ENCODE data around the gene SOAT2.

SOAT2 gene

GRCh38 chr12:53060064-53060720, 43.1 kb upstream of the SOAT2 start:
- H4K20me1 ChIP-seq (ENCODE audit: insufficient read depth), result no peaks in the 10 kb centered on the region
- no peak overlapping the region for H3K4me2 ChIP-seq
- TF ChIP-seq, protein P1, sequence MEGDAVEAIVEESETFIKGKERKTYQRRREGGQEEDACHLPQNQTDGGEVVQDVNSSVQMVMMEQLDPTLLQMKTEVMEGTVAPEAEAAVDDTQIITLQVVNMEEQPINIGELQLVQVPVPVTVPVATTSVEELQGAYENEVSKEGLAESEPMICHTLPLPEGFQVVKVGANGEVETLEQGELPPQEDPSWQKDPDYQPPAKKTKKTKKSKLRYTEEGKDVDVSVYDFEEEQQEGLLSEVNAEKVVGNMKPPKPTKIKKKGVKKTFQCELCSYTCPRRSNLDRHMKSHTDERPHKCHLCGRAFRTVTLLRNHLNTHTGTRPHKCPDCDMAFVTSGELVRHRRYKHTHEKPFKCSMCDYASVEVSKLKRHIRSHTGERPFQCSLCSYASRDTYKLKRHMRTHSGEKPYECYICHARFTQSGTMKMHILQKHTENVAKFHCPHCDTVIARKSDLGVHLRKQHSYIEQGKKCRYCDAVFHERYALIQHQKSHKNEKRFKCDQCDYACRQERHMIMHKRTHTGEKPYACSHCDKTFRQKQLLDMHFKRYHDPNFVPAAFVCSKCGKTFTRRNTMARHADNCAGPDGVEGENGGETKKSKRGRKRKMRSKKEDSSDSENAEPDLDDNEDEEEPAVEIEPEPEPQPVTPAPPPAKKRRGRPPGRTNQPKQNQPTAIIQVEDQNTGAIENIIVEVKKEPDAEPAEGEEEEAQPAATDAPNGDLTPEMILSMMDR (conservative IDR thresholded peaks at IDR 0.05; ENCODE audit: low read depth, low read length), result no peak
- H3K4me3 ChIP-seq (IDR thresholded peaks at IDR 0.05; ENCODE audit: insufficient read depth, low read depth, low read length), result no peak overlapping the region
- H3K4me1 ChIP-seq (ENCODE audit: low read depth, poor library complexity, severe bottlenecking), result peaks cover 7% of the 10 kb centered on the region
- H3K27ac ChIP-seq, result no peak overlapping the region
- no peak overlapping the region for H3K9ac ChIP-seq
- H2AFZ ChIP-seq (ENCODE audit: low read depth), result no peak overlapping the region
- peaks cover 14% of the 10 kb centered on the region; the same call in 1 of the 2 replicates for H3K27me3 ChIP-seq (ENCODE audit: insufficient read depth, low read depth)
- no peaks in the 10 kb centered on the region for H3K79me2 ChIP-seq (ENCODE audit: insufficient read depth, low read depth)
- H3K36me3 ChIP-seq (ENCODE audit: insufficient read depth), result no peaks in the 10 kb centered on the region

- Histone ChIP-seq H3K9ac (no peak overlapping the region), H3K79me2 (ENCODE audit: insufficient read depth, low read depth) (no peaks in the 10 kb centered on the region), H3K36me3 (ENCODE audit: insufficient read depth) (no peaks in the 10 kb centered on the region), H2AFZ (ENCODE audit: low read depth) (no peak overlapping the region), H3K4me2 (no peak overlapping the region), H3K27ac (no peak overlapping the region), H3K27me3 (ENCODE audit: insufficient read depth, low read depth) (peaks cover 14% of the 10 kb centered on the region; the same call in 1 of the 2 replicates), H4K20me1 (ENCODE audit: insufficient read depth) (no peaks in the 10 kb centered on the region), H3K4me1 (ENCODE audit: low read depth, poor library complexity, severe bottlenecking) (peaks cover 7% of the 10 kb centered on the region), H3K4me3 (IDR thresholded peaks at IDR 0.05; ENCODE audit: insufficient read depth, low read depth, low read length) (no peak overlapping the region)
- TF ChIP-seq, protein P1 (conservative IDR thresholded peaks at IDR 0.05; ENCODE audit: low read depth, low read length), result no peak
Measured at GRCh38 chr12:53060721-53061276, 42.5 kb upstream of the SOAT2 start.

- no peak overlapping the region for H2AFZ ChIP-seq (ENCODE audit: low read depth)
- TF ChIP-seq, protein P1 (conservative IDR thresholded peaks at IDR 0.05; ENCODE audit: low read depth, low read length), result 0 out of 2 replicates have a peak, but pooled peaks have one; percentile 41
- peaks cover 14% of the 10 kb centered on the region; the same call in 1 of the 2 replicates for H3K27me3 ChIP-seq (ENCODE audit: insufficient read depth, low read depth)
- no peaks in the 10 kb centered on the region for H3K79me2 ChIP-seq (ENCODE audit: insufficient read depth, low read depth)
- H3K27ac ChIP-seq, result no peak overlapping the region
- H4K20me1 ChIP-seq (ENCODE audit: insufficient read depth), result no peaks in the 10 kb centered on the region
- no peak overlapping the region for H3K4me3 ChIP-seq (IDR thresholded peaks at IDR 0.05; ENCODE audit: insufficient read depth, low read depth, low read length)
- no peak overlapping the region for H3K9ac ChIP-seq
- no peaks in the 10 kb centered on the region for H3K36me3 ChIP-seq (ENCODE audit: insufficient read depth)
- peaks cover 7% of the 10 kb centered on the region for H3K4me1 ChIP-seq (ENCODE audit: low read depth, poor library complexity, severe bottlenecking)
- H3K4me2 ChIP-seq, result peak overlapping the region; percentile 23; the same call in 1 of the 2 replicates
Measured at GRCh38 chr12:53061404-53062010, 41.8 kb upstream of the SOAT2 start.

DNA sequence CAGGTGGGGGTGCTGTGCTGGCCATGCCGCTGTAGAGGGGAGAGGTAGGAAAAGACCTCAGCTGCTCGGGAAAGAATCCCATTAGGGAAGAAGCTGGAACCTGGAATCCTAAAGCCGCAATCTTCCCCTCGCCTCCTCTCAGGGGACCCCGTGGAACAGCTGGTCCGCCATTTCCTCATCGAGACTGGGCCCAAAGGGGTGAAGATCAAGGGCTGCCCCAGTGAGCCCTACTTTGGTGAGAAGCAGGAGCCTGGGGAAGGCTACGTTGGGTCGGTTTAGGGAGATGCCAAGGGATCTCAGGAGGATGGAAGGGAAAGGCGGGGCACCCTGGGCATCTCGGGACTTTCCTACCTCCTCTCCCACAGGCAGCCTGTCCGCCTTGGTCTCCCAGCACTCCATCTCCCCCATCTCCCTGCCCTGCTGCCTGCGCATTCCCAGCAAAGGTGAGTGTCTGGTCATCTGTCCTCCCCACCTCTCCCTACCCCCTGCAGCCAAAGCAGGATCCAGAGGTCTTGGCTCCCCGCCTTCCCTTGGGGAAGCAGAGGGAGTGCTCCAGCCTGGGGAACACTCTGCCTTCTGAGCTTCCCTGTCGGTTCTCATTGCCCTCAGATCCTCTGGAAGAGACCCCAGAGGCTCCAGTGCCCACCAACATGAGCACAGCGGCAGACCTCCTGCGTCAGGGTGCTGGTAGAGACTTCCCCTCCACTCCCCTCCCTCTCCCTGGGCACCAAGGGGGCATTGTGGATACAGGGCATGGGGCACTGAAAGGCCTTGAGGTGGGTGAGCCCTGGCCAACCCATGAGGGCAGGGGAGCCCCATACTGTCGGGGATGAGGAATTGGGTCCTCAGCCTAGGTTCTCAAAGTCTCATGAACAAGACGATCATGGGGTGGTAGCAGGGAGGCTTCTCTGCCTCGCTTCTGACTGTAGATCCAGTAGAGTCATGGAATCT, 41.0 kb upstream of the SOAT2 start:
- H3K79me2 ChIP-seq (ENCODE audit: insufficient read depth, low read depth), result no peaks in the 10 kb centered on the region
- H3K4me2 ChIP-seq, result no peak overlapping the region
- TF ChIP-seq, protein P1 (conservative IDR thresholded peaks at IDR 0.05; ENCODE audit: low read depth, low read length), result 0 out of 2 replicates have a peak, but pooled peaks have one; percentile 1
- H3K27ac ChIP-seq, result no peak overlapping the region
- H3K36me3 ChIP-seq (ENCODE audit: insufficient read depth), result no peaks in the 10 kb centered on the region
- no peak overlapping the region for H2AFZ ChIP-seq (ENCODE audit: low read depth)
- no peak overlapping the region for H3K4me3 ChIP-seq (IDR thresholded peaks at IDR 0.05; ENCODE audit: insufficient read depth, low read depth, low read length)
- H3K9ac ChIP-seq, result no peak overlapping the region
- no peaks in the 10 kb centered on the region for H4K20me1 ChIP-seq (ENCODE audit: insufficient read depth)
- peaks cover 7% of the 10 kb centered on the region for H3K4me1 ChIP-seq (ENCODE audit: low read depth, poor library complexity, severe bottlenecking)
- H3K27me3 ChIP-seq (ENCODE audit: insufficient read depth, low read depth), result peaks cover 14% of the 10 kb centered on the region; the same call in 1 of the 2 replicates
